ENCODE measurements around the gene BAIAP2L2. TPM values are rescaled to one million over a fixed set of nuclear protein-coding genes. Genes with fewer than 3 reads are reported as not detected.

The BAIAP2L2 gene
- total and polyA plus RNA-seq, 8 donors: 0.56 to 13.8 (median 1.1) TPM

DNA sequence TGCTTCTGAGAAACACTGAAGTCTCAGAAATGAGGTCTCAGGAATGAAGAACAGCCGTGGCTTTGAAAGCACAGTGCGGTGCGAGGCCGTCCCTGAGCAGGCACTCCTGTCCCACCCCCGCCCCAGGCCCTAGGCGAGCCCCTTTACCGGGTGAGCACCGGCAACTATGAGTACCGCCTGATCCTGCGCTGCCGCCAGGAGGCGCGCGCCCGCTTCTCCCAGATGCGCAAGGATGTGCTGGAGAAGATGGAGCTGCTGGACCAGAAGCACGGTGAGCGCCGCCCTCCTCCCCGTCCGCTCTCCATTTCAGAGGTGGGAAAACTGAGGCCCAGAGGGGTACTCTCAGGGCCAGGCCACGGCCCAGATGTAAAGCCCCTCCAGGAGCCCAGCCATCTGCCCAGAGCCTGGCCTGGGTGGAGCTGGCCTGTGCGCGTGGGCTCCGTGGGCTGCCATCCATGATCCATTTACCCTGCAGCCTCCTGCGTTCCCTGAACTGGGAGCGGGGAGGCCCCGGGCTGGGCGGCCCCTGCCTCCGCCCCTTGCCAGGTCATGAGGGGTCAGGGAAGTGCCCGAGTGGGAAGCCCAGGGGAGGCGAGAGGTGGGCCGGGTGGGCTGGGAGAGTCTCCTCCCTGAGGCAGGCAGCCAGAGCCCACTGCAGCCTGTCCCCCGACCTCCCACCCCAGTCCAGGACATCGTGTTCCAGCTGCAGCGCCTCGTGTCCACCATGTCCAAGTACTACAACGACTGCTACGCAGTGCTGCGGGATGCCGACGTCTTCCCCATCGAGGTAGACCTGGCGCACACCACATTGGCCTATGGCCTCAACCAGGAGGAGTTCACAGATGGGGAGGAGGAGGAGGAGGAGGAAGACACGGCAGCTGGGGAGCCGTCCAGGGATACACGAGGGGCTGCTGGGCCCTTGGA is 36.0 kb downstream of the BAIAP2L2 start:
- FAIRE-seq: no peak
- 92% methylated on average over 43 to 47 of the region's 47 CpGs for WGBS, 2 donors
- H3K27me3 ChIP-seq: no peaks in the 10 kb centered on the region
- ATAC-seq: no peak
- H3K9me3 ChIP-seq: no peaks in the 10 kb centered on the region
- H3K27ac ChIP-seq: no peak overlapping the region
- H3K4me3 ChIP-seq: no peak overlapping the region
- TF ChIP-seq, protein P1, sequence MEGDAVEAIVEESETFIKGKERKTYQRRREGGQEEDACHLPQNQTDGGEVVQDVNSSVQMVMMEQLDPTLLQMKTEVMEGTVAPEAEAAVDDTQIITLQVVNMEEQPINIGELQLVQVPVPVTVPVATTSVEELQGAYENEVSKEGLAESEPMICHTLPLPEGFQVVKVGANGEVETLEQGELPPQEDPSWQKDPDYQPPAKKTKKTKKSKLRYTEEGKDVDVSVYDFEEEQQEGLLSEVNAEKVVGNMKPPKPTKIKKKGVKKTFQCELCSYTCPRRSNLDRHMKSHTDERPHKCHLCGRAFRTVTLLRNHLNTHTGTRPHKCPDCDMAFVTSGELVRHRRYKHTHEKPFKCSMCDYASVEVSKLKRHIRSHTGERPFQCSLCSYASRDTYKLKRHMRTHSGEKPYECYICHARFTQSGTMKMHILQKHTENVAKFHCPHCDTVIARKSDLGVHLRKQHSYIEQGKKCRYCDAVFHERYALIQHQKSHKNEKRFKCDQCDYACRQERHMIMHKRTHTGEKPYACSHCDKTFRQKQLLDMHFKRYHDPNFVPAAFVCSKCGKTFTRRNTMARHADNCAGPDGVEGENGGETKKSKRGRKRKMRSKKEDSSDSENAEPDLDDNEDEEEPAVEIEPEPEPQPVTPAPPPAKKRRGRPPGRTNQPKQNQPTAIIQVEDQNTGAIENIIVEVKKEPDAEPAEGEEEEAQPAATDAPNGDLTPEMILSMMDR (IDR thresholded peaks at IDR 0.05): no peak
- H3K4me1 ChIP-seq: no peaks in the 10 kb centered on the region
- DNase-seq: peak in 2 of 6 donors; percentile 15 to 60
- peaks cover 0 to 32% (median 18%) of the 10 kb centered on the region in 3 donors for H3K36me3 ChIP-seq
- intact Hi-C loops (cut with DNase I): no loop called here

DNA sequence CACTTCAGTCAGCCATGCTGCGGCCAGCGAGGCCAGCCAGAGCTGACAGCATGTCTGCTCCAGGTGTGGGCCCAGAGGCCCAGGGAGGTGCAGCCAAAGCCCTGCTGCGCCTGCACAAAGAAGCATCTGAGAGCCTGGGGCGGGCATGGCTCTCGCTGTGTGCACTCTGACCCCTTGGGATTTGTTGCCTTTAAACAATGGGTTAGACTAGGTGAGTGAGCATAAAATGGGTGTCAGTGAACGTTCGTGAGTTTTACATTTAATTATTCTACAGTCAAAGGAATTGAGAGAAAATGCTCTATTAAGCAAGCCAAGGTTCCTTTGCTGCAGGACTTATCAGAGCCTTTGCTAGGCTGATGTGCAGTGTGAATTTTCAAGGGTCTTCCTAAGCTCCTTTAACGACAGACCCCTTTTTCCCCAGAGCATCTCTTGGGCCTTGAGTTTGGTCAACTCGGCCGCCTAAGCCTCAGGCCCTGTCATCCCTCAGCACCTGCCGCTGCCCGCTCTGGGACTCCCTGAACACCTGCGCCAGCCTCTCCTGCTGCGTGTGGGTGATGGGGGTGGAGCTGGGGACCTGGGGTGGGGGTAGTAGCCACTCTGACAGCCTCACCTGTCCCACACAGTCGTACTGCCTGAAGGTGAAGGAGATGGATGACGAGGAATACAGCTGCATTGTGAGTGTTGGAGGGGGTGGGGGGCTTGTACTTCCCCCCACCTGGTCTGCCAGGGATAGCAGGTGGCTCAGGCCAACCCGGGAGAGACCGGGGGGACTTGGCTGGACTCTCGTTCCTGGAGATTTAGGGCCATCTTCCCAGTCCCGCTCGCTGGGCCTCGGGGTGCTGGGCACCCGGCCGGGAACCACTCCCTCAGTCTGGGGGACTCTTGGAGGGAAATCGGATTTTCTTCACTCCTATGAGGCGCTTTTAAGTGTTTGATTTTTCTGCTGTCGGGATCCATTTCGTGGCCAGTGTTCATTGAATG is 37.0 kb downstream of the BAIAP2L2 start:
- TF ChIP-seq, protein P1 (IDR thresholded peaks at IDR 0.05): no peak
- no peaks in the 10 kb centered on the region for H3K4me1 ChIP-seq
- WGBS, 2 donors: 94 to 96% methylated on average over 28 of the region's 28 CpGs
- no peaks in the 10 kb centered on the region for H3K27me3 ChIP-seq
- H3K4me3 ChIP-seq: no peak overlapping the region
- no peak for FAIRE-seq
- no peak overlapping the region for H3K27ac ChIP-seq
- no peak for ATAC-seq
- intact Hi-C loops (cut with DNase I): no loop called here
- H3K36me3 ChIP-seq: peaks cover 0 to 35% (median 18%) of the 10 kb centered on the region in 3 donors
- peak in 1 of 6 donors; percentile 33 for DNase-seq
- no peaks in the 10 kb centered on the region for H3K9me3 ChIP-seq

GRCh38 chr22:38072322-38073149 is 37.9 kb downstream of the BAIAP2L2 start:
- intact Hi-C loops (cut with DNase I): no loop called here
- peaks cover 0 to 44% (median 18%) of the 10 kb centered on the region in 3 donors for H3K36me3 ChIP-seq
- FAIRE-seq: no peak

More at GRCh38 chr22:38072322-38073149, 37.9 kb downstream of the BAIAP2L2 start:
- Histone ChIP-seq H3K27me3 (no peaks in the 10 kb centered on the region), H3K9me3 (no peaks in the 10 kb centered on the region), H3K4me1 (no peaks in the 10 kb centered on the region), H3K4me3 (no peak overlapping the region), H3K27ac (no peak overlapping the region)
- 94% methylated on average over 25 of the region's 25 CpGs for WGBS, 2 donors
- TF ChIP-seq, protein P1 (IDR thresholded peaks at IDR 0.05): no peak
- peak in 1 of 6 donors; percentile 37 for DNase-seq
- ATAC-seq: no peak

All from pancreas (tissue), 10 donors.